Natural killer cell (primary cell): ENCODE data around the gene MYLK. TPM values are rescaled to one million over a fixed set of nuclear protein-coding genes. Genes with fewer than 3 reads are reported as not detected.

Source experiments
- ATAC-seq, 3 donors: fragments of 150-1000 bp in 2 of 3; fragments of 200-7000 bp in 1 of 3; cut with Tn5 transposase; 1 replicate in 1 of 3; 2 replicates in 2 of 3; pipeline ENCODE4 v1.10.0; 2021; ENCODE audit warnings: mild to moderate bottlenecking in 2 of 3, moderate library complexity in 2 of 3
- DNase-seq, 2 donors: peaks; one replicate each; pipeline versions ENCODE4 v3.0.0 to v3.0.0-alpha.2; 2013 to 2021; ENCODE audit warnings: mixed read lengths in 1 of 2
- H3K27ac ChIP-seq: one replicate; pipeline ENCODE4 v1.5.1; 2013; ENCODE audit warnings: mild to moderate bottlenecking, low read length
- H3K27me3 ChIP-seq: one replicate; pipeline ENCODE4 v1.6.1; 2013; ENCODE audit warnings: low read length; ENCODE audit not compliant: control insufficient read depth, insufficient read depth
- H3K36me3 ChIP-seq: one replicate; pipeline ENCODE4 v1.6.1; 2013; ENCODE audit warnings: low read length; ENCODE audit not compliant: control insufficient read depth, insufficient read depth
- H3K4me1 ChIP-seq: one replicate; pipeline ENCODE4 v1.6.1; 2013; ENCODE audit warnings: low read length; ENCODE audit not compliant: control insufficient read depth, insufficient read depth
- H3K4me3 ChIP-seq: one replicate; pipeline ENCODE4 v1.5.1; 2013; ENCODE audit warnings: low read length
- H3K9me3 ChIP-seq: one replicate; pipeline ENCODE4 v1.6.1; 2013; ENCODE audit warnings: low read length; ENCODE audit not compliant: control insufficient read depth, insufficient read depth
- H3K27ac Mint-ChIP-seq, 2 donors: one replicate each; pipeline ENCODE4 v1.8.0; 2022; ENCODE audit warnings: mild to moderate bottlenecking in 2 of 2, mixed read lengths in 2 of 2, moderate library complexity in 1 of 2
- H3K27me3 Mint-ChIP-seq, 2 donors: one replicate each; pipeline ENCODE4 v1.8.0; 2022; ENCODE audit warnings: low read depth in 2 of 2, mixed read lengths in 2 of 2
- H3K36me3 Mint-ChIP-seq: one replicate; pipeline ENCODE4 v1.8.0; 2022; ENCODE audit warnings: mixed read lengths
- H3K4me1 Mint-ChIP-seq, 2 donors: one replicate each; pipeline ENCODE4 v1.8.0; 2022; ENCODE audit warnings: mixed read lengths in 2 of 2
- H3K4me3 Mint-ChIP-seq: one replicate; pipeline ENCODE4 v1.8.0; 2022; ENCODE audit warnings: mild to moderate bottlenecking, moderate library complexity, mixed read lengths
- H3K9me3 Mint-ChIP-seq, 2 donors: one replicate each; pipeline ENCODE4 v1.8.0; 2022; ENCODE audit warnings: mixed read lengths in 2 of 2
- CTCF ChIP-seq: fragments of 200-600 bp; IDR thresholded peaks from one replicate; pipeline ENCODE4 v1.8.0; 2022; ENCODE audit warnings: antibody characterized with exemption
- WGBS: methylation state at CpG from one replicate; pipeline ENCODE4 v1.1.7; 2013; ENCODE audit warnings: missing lambda C conversion rate; ENCODE audit not compliant: insufficient coverage; 5-methylcytosine and 5-hydroxymethylcytosine counted together
- intact Hi-C: fragments of 100-400 bp; cut with micrococcal nuclease; formaldehyde crosslinking; loops from one replicate; pipeline ENCODE4 v1.14.2; 2022
- total RNA-seq, 4 donors: library from RNA; stranded (reverse); fragments of 120-200 nt in 1 of 4; gene quantifications; one replicate each; pipeline versions ENCODE4 v1.2.3 to v1.2.4, GENCODE V29; 2013 to 2022

Gene MYLK
- total RNA-seq, 3 donors from 2014 or later (not counting 1 experiment from before 2014, with no cell fraction given), result 0.39 to 5.4 (median 3.4) TPM

GRCh38 chr3:123778991-123779622 is 105.0 kb downstream of the MYLK start:
- no peak overlapping the region for H3K27ac Mint-ChIP-seq
- H3K9me3 ChIP-seq, result no peaks in the 10 kb centered on the region
- H3K4me3 Mint-ChIP-seq, result no peak overlapping the region
- H3K4me1 Mint-ChIP-seq, result no peaks in the 10 kb centered on the region
- H3K27ac ChIP-seq, result no peak overlapping the region
- 91% methylated on average over 8 of the region's 8 CpGs for WGBS
- no peaks in the 10 kb centered on the region for H3K9me3 Mint-ChIP-seq
- no peak overlapping the region for H3K4me3 ChIP-seq
- H3K27me3 Mint-ChIP-seq, result peaks cover 0 to 7% of the 10 kb centered on the region in 2 donors
- DNase-seq, result no peak
- H3K36me3 ChIP-seq, result no peaks in the 10 kb centered on the region
- no peaks in the 10 kb centered on the region for H3K4me1 ChIP-seq
- no peak for ATAC-seq
- H3K36me3 Mint-ChIP-seq, result no peaks in the 10 kb centered on the region
- no peaks in the 10 kb centered on the region for H3K27me3 ChIP-seq
- TF ChIP-seq CTCF, result no peak
- intact Hi-C loops, result no loop called here

DNA sequence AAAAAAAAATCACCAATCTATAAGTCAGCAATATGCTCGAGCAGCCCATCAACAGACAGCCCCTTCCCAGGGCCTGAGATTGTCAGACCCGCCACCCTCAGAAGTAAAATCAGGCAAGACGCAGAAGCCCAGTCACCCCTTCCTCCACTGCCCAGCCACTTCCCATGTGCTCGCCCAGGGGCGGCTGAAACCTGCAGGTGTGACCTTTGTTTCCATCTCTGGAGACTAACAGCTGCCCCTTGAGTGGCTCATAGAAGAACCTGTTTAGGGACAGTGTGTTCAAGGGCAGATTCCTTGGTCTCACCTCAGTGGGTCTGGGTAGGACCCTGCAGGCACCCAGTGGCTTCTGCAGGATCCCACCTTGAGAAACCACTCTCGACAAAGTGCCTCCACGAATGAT is 105.6 kb downstream of the MYLK start:
- Histone ChIP-seq H3K27me3 (no peaks in the 10 kb centered on the region), H3K36me3 (no peaks in the 10 kb centered on the region), H3K4me3 (no peak overlapping the region), H3K4me1 (no peaks in the 10 kb centered on the region), H3K27ac (no peak overlapping the region), H3K9me3 (no peaks in the 10 kb centered on the region)
- no peaks in the 10 kb centered on the region for H3K36me3 Mint-ChIP-seq
- peaks cover 0 to 7% of the 10 kb centered on the region in 2 donors for H3K27me3 Mint-ChIP-seq
- ATAC-seq, result no peak
- H3K4me3 Mint-ChIP-seq, result no peak overlapping the region
- H3K4me1 Mint-ChIP-seq, result no peaks in the 10 kb centered on the region
- no peak for DNase-seq
- H3K27ac Mint-ChIP-seq, result no peak overlapping the region
- 90% methylated on average over 6 of the region's 7 CpGs for WGBS
- no peaks in the 10 kb centered on the region for H3K9me3 Mint-ChIP-seq
- intact Hi-C loops, result no loop called here
- no peak for TF ChIP-seq CTCF

GRCh38 chr3:123776071-123776782 is 107.9 kb downstream of the MYLK start:
- DNase-seq (no peak), ATAC-seq (no peak)
- Mint-ChIP-seq H3K27me3 (peaks cover 5 to 7% of the 10 kb centered on the region in 2 donors), H3K9me3 (no peaks in the 10 kb centered on the region), H3K4me1 (no peaks in the 10 kb centered on the region), H3K36me3 (no peaks in the 10 kb centered on the region), H3K27ac (no peak overlapping the region), H3K4me3 (no peak overlapping the region)
- WGBS, result 72% methylated on average over 3 of the region's 5 CpGs
- Histone ChIP-seq H3K4me1 (no peaks in the 10 kb centered on the region), H3K27me3 (no peaks in the 10 kb centered on the region), H3K9me3 (no peaks in the 10 kb centered on the region), H3K4me3 (no peak overlapping the region), H3K27ac (no peak overlapping the region), H3K36me3 (no peaks in the 10 kb centered on the region)
- intact Hi-C loops, result no loop called here
- no peak for TF ChIP-seq CTCF
